GM21737 (cell line): ENCODE measurements around the gene TNNC1.

Experiments
- ATAC-seq: cut with Tn5 transposase; IDR thresholded peaks from one replicate; pipeline ENCODE4 v1.9.1; 2021; ENCODE audit warnings: mild to moderate bottlenecking, moderate library complexity; ENCODE audit not compliant: unreplicated experiment

Gene TNNC1

DNA sequence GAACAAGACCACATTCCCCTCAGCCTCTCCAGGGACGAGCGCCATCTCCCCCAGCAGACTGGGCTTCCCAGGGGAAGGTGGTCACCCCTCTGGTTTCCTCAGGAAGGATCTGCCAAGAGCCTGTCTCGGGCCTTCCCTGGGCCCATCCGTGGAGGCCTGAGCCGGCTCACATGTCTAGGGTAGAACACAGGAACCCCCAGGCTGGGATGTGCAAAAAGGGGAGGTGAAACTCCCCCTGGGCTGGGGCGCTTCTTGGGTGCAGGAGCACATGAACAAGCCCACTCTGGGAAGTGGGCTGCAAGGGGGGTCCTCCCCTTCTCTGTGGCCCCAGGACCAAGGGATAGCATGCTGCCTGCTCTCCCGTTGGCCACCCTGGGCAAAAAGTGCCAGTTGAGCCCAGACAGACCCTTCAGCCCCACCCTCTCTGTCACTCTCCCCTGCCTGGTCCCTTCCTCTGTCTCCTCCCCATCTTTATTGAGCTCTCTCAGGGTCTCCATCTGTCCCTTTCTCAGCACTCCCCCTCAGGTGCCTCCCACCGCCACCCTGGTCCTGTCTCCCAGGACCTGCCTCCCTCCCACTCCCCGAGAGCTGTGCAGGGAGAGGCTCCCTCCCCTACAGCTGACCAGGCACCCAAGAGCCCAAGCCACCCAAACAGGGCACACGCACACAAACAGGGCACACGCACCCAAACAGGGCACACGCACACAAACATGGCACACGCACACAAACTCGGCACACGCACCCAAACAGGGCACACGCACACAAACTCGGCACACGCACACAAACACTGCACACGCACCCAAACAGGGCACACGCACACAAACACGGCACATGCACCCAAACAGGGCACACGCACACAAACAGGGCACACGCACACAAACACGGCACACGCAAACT, 9.8 kb downstream of the TNNC1 start:
- ATAC-seq, result no peak

DNA sequence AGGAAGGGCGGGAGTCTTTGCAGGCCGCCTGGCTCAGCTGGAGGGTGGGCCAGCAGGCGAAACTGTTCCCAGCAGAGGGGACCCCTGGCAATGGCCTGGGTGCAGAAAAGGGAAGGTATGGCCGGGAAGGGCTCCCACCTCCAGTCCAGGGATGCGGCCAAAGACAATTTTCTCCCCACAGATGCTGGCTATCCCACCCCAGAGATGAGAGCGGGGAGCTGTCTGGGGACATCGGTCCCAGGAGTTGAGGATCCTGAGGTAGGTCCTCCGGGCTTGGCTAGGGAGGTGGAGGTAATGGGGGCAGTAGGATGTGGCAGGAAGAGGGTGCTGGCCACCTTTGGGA, 10.6 kb downstream of the TNNC1 start:
- no peak for ATAC-seq

DNA sequence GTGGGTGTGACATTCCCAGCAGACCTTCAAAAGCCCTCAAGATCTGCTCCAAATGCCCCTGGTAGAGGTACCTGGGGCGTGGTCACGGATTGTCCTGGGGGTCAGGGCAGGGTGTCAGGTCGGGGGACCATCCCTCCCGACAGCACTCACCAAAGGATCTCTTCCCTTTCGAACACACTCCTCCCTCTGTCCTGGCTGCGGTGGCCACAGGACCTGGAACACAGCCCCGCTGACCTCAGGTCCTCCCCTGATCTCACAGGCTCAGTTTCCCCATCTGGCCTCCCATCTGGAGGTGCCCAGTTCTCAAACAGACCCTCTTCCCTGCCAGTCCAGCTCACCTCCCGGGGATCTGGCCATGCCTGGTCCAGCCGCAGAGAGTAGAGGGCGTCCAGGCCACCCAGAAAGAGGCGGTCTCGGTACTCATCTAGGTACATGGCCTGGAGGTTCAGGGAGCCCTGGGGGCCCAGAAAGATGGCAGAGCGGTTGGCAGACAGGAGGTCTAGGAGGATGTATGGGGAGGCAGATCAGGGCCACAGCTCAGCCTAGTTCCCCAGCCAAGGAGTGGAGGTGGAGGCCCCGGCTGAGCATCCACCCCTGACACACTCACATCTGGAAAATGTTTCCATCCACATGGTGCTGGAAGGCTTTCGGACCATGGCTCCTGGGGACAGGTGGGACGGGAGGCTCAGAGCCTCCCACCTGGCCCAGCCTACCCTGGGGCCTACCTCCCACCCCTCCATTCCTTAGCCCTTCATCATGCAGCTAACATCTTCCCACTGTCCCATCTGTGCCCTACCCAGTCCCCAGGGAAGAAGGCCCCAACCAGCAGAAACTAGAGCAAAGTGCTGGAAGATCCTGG, 11.2 kb downstream of the TNNC1 start:
- ATAC-seq, result no peak

DNA sequence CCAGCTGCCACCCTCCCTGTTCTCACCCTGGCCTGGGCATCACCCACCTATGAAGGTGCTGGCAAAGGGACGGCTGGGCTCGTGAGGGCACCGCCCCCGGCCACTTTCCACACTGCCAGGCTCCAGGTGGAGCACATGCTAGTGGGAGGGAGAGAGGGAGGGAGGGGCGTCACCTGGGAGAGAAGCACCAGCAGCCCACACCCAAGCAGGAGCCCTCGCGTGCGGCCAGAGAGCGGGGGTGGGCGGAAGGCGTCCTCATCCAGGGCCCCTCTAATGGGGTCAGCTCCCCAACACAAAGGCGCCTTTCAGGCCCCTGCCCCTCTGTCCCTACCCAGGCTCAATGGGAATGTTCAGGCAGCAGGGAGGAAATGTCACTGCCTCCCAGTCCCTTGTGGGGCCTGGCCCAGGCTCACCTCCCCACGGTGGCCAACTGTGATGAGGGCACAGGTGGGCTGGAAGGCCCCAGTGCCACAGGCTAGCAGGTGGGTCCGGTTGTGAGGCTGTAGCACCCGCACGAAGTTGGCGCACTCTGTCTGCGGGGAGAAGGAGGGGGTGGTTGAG, 12.0 kb downstream of the TNNC1 start:
- no peak for ATAC-seq

DNA sequence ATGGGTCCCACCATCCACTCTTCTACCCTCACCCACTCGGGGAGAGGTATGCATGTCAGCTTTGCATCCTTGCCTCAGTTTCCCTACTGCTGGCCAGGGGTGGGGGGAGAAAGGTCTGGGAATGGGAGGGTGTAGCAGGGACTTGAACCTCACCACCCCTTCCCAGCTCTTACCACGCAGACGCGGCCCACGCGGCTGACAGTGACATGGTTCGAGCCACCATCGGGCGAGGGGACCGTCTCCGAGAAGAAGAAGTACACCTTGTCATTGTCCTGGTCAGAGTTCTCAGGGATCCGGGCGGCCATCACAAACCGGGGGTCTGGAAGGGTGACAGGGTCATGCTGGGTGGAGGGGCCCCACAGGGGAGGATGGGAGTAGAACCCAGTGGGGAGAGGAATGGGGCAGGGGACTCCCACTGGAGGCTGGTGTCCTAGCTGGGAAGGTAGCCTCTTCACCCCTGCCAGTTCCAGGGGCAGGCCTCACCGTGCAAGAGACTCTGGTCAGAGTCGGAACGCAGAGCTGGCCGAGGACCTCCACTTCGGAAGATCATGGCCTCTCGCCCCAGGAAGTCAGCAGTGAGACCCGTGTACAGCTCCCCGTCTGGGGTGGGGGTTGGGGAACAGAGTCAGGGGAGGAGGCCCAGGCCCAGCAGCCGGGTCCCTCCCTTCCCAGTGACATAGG, 12.6 kb downstream of the TNNC1 start:
- ATAC-seq, result no peak

DNA sequence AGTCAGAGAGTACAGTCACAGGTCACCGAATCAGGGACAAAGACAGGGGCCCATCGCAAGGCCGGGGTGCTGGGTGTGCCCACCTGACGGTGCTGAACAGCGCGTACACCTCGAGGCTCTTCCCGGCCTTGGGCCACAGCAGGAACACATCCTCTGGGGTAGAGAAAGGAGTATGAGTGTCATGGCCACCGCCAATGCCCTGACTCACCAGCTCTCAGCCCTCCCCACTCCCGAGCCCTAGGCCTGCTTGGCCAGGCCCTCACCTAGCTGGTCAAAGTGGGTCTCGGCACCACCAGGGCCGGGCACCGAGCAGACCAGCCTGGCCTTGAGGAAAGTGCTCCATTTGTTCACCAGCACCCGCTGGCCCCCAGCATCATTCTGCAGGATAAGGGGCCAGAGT, 13.2 kb downstream of the TNNC1 start:
- ATAC-seq, result no peak

DNA sequence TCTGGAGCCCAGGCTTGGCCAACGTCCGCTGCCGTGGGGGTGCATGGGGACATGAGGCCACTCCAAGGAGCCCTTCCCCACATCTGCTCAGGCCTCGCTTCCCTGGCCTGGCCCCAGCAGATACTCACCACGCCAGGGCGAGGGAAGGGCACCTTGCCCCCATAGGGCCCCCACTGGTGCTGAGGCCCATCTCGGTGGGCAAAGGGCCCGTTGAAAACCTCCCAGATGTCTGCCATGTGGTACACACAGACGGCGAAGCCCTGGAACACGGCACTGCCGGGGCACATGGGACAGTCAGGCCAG, 13.6 kb downstream of the TNNC1 start:
- no peak for ATAC-seq

DNA sequence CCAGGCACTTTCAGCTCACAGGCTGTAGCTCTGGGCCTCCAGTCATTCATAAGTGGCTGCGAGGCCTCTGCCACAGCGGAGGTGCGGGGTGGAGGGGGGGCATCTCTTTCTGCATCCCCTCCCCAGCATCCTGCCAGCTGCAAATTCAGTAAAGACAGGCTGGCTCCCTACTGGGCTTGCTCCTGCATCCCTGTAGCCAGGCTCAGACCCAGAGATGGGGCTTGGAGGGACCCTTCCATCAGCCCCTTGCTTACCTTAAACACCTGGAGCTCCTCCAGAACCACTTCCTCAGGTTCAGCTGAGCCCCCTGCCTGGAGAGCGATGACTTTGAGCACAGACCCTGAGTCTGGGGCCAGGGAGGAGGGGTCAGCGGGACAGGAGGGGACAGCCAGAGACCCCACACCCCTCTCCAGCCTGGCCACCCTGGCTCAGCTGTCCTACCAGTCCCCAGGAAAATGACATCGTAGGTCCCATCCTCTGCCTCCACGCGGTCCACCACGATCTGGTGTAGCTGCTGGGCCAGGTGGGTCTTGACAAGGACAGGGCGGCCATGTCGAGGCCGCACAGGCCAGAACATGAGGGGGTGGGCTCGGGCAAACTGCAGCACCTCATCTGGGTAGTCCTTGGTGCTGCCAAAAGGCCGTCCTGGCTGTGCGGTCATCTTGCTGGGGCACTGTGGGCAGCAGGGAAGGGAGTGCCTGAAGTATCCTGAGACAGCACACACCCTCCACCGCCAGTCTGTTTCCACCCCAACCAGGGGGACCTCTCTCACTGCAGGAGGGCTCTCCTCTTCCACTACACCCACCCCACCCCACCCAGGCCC, 14.2 kb downstream of the TNNC1 start:
- no peak for ATAC-seq

DNA sequence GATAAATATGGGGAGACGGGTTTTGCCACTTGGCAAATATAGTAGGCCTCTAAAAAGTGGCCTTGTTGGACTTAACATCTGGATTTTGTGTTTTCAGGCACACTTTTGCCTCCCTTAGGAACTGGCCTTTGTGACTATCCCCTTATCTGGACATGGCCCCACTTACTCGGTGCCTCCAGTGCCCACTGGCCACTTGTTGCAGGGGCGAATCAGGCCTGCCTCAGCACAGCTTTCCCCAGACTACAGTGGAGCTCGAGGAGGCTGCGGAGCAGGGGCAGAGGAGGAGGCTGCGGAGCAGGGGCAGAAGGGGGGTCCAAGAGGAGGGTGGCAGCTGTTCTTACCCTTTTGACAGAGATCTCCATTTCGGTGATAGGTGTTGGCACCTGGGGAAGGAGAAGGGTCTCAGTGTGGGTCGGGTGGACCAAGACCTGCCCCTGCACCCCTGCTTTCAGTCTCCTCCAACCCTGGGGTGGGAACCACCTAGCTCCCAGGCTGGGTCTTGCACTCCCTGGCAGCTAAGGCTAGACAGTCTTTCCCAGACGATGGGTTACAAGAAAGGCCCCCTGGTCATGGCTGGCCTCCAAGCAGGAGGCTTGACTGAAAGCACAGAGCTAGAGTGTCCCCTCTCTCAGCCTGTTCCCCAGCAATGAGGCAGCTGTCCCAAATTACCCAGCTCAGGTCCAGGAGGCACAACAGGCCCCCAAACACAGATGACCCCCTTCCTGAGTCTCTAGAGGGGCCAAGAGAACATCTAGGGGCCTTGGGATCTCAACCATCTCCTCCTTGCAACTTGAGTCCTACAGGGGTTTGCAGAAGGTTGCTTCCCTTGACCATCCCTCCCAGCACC, 15.0 kb downstream of the TNNC1 start:
- ATAC-seq, result no peak

DNA sequence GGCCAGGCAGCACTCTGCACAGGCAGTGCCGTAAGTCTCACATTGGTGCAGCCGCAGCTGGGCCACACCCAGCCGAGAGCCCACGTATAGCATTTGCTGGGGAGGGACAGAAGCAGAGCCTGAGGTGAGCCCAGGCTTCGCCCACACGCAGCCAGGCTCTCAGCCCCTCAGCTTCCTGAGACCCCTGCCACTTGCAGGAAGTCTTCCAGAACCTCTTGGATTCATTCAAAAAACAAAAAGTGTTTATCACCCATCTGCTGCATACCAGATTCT, 15.8 kb downstream of the TNNC1 start:
- ATAC-seq, result no peak

DNA sequence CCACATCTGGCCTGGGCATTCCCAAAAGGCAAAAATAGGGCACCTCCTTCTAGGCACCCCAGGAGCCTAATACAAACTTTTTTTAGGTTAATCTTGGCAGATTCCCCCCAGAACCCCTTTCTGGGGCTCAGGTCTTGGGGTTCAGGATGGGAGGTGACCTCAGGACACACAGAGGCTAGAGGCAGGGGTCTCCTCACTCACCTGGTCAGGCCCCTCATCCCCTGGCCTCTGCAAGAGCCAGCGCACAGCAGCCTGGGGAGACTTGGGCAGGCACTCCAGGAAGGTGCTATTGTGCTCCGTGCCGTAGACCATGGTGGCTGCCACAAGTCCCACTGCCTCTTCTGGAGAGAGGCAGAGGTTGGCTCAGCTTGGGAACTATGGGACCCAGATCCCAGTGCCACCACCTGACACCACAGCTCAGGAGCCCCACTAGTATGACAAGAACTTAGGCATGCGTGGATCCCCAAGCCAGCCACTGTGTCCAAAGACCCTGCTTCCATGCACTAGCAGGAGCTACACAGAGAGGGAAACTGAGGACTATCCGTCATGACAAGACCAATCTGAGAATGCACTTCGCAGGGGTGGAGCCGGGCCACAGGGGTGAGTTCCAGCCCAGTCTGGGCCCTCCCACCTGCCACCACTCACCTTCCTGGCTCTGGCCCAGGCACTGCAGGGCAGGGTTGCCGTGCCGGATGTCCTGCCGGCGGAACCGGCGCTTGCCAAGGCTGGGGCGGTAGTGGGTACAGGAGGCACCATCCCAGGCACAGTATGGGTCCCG, 16.3 kb downstream of the TNNC1 start:
- ATAC-seq, result no peak

DNA sequence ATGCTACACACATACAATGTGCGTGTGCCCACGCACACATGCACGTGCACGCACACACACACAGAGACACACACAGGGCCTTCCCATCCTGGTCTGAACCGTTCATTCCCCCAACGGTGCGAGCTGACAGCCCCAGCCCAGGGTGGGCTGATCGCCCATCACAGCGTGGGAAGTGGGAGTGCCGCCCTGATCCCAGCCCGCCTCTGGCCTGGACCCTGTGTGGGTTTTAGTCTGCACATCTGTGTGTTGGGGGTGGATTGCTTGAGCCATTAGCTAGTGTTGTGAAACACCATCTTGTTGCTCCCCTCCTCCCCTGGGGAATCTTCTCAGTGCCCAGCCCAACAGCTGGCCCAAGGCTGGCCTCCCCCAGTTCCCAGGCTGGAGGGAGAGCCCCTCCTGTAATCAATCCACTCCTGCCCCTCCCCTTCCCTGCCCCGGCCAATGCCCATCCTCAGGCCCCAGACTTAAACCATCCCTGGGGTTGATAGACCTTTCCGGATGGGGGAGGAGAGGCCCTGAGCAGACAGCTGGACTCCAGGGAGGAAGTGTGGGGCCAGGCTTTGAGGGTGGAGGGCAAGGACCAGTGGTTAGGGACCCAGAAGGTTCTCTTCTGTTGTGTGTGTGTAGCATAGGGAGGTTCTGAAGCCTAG, 17.2 kb downstream of the TNNC1 start:
- ATAC-seq, result no peak

DNA sequence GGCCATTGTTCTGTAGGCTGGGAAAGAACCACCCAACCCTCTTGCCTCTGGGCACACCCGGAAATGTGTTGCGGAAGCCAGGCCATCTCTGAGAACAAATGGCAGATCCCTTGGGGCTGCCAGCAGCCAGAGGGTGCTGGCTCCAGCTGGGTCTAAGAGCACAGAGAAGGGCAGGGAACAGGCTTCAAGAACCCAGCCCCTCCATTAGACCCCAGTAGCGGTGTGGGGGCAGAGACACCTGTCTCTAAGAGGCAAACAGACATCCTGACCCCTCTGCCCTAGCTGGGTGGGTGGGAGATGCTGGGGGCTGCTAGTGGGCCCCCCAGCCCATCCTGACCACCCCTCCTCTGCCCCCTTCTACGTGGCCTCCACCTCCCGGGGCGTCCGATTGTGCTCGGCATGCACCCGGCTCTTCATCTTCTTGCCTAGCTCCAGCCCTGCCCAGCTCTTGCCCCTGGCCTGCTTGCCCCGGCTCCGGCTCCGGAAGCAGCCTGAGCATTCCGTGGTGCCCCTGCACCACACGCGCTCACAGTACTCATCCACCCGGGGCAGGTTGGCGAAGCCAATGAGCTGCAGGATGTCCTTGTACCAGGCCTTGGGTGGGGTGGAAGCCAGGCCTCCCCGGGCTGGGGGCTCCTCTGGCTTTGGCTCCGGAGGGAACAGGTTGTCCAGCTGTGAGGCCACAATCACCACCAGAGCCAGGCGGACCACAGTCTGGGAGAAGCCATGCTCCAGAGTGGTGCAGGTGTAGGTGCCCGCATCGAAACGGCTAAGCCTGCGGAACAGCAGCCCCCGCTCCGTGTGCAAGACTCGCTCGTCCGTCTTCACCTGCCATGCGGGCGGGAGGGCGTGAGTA, 18.4 kb downstream of the TNNC1 start:
- no peak for ATAC-seq

DNA sequence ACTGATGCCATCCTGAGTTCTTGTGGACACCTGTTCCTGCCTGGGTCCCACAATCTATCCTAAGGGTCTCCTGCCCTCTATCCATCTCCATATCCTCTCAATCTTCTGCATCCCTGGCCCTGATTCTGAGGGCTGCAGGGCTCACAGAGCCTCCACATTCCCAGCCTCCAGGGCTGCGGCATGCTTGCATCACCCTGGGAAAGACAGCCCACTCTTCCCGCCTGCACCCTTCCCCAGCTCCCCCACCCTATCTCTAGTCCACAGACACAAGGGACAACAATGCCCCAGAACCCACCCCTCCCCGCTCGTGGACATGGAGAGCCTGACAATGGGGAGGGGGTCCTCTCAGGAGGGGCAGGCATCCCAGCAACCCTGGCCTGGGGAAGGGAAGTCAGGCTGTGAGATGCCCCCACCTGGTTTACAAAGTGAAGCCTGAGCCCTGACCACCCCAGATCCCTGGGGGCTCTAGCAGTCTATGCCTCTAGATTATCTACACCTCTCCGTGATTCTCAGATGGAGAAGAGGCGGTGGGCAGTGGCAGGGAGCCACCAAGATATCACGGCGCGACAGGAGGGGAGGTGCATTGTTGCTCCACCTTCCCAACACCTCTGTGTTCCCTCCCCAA, 19.2 kb downstream of the TNNC1 start:
- no peak for ATAC-seq

DNA sequence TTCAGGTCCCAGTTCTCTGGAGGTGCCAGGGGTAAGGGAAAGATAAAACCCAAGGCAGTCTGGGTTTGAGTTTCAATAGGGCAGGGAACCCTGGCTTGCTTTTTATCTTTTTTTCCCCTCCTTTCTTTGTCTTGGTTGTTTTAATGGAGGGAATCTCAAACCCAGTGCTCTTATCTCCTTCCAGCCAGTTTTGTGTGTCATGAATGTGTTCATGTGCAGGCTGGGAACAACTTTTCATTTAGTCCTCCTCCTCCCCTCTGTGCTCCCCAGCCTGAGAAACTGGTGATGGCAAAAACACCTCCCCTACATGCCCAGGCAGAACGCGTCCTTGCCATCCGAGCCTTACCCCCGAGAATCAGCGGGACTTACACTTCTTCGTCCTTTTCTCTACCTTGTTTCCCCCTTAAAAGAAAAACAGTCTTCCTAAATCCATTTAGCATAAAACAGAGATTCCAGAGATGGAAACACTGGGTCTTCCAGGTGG, 19.8 kb downstream of the TNNC1 start:
- no peak for ATAC-seq

DNA sequence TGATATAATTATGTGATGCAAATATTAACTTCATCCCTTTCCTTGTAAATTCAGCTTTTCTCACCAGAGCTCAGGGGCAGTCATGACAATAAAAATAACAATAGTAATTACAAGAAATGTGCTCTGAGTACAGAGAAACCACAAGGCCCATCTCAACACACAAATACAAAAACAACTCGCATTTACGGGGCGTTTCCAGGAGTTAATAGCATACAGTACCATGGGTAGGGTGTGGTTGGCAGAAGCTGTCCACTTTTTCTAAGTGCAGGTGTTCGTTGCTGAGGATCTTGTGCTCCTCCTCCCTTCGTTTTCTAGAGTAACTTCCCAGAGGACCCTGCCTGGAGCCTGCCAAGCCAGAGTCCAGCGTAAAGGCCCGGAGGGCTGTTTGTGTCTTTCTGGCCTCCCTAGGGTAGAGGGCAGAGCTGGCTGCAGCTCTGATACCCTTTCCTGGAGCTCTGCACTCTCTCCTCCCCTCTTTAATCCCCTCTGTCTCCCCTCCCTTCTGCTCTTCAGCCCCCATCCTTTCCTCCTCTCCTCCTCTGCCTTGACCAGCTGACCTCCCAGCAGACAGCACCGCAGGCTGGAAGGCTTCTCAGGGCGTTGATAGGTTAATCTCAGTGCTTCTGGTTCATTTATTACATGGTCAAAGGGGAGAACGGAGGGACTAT, 20.4 kb downstream of the TNNC1 start:
- ATAC-seq, result no peak

DNA sequence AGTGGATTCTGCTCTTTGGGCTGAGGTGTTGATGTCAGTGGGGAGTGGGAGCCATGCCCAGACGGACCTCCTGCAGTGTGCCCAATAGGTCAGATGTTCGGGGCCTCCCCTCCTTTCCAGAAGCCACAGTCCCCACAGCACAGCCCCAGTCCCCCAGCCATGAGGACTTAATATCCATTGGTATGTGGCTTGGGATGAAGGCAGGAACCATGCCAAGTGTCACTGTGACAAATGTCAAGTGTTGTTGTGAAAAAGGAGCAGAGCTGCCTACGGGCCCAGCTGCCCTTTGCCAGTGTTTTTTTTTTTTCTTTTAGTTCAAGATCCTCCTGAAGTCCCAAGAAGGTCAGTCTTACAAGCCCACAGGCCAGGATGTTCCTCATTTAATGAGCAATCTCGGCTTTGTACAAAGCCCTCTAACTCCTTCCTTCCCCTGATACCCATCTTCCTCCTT, 21.1 kb downstream of the TNNC1 start:
- ATAC-seq, result no peak
